Measurements from ENCODE around the gene KLHL7. TPM values are rescaled to one million over a fixed set of nuclear protein-coding genes. Genes with fewer than 3 reads are reported as not detected.
"Not testable (repeated sequence)": the region's sequence is repeated elsewhere in the genome, so short reads cannot be mapped to it uniquely, and the experiment has no call there.

KLHL7 gene
- total RNA-seq, 2 donors from 2014 or later, result 20.4 to 25.4 TPM

- ATAC-seq (replicated peaks in 1 of 2) (no peak), DNase-seq (no peak)
- H3K9me3 Mint-ChIP-seq, result no peaks in the 10 kb centered on the region
- no peak overlapping the region for H3K4me3 Mint-ChIP-seq
- no peaks in the 10 kb centered on the region for H3K36me3 Mint-ChIP-seq (ENCODE audit: insufficient read depth in 2 of 2)
- no peak overlapping the region for H3K27ac Mint-ChIP-seq
- peaks cover 35% of the 10 kb centered on the region for H3K27me3 Mint-ChIP-seq (ENCODE audit: low read depth)
- no peaks in the 10 kb centered on the region for H3K4me1 Mint-ChIP-seq (ENCODE audit: low read depth)
Measured at GRCh38 chr7:23214938-23215337, 109.4 kb downstream of the KLHL7 start.

- H3K36me3 Mint-ChIP-seq (ENCODE audit: insufficient read depth in 2 of 2), result no peaks in the 10 kb centered on the region
- peaks cover 40% of the 10 kb centered on the region for H3K27me3 Mint-ChIP-seq (ENCODE audit: low read depth)
- DNase-seq, result no peak
- H3K27ac Mint-ChIP-seq, result no peak overlapping the region
- no peaks in the 10 kb centered on the region for H3K9me3 Mint-ChIP-seq
- no peak overlapping the region for H3K4me3 Mint-ChIP-seq
- H3K4me1 Mint-ChIP-seq (ENCODE audit: low read depth), result no peaks in the 10 kb centered on the region
- ATAC-seq (replicated peaks in 1 of 2), result no peak
Measured at GRCh38 chr7:23216021-23216420, 110.4 kb downstream of the KLHL7 start.

- no peaks in the 10 kb centered on the region for H3K9me3 Mint-ChIP-seq
- H3K4me3 Mint-ChIP-seq, result no peak overlapping the region
- H3K36me3 Mint-ChIP-seq (ENCODE audit: insufficient read depth in 2 of 2), result no peaks in the 10 kb centered on the region
- no peak overlapping the region for H3K27ac Mint-ChIP-seq
- DNase-seq (no peak), ATAC-seq (replicated peaks in 1 of 2) (no peak)
- no peaks in the 10 kb centered on the region for H3K4me1 Mint-ChIP-seq (ENCODE audit: low read depth)
- peaks cover 49% of the 10 kb centered on the region for H3K27me3 Mint-ChIP-seq (ENCODE audit: low read depth)
Measured at GRCh38 chr7:23218196-23218595, 112.6 kb downstream of the KLHL7 start.

- Mint-ChIP-seq H3K9me3 (no peaks in the 10 kb centered on the region), H3K36me3 (ENCODE audit: insufficient read depth in 2 of 2) (no peaks in the 10 kb centered on the region), H3K27me3 (ENCODE audit: low read depth) (peaks cover 34% of the 10 kb centered on the region), H3K4me1 (ENCODE audit: low read depth) (no peaks in the 10 kb centered on the region), H3K27ac (no peak overlapping the region), H3K4me3 (no peak overlapping the region)
- ATAC-seq (replicated peaks in 1 of 2) (no peak), DNase-seq (no peak)
Measured at GRCh38 chr7:23220690-23221305, 115.2 kb downstream of the KLHL7 start.

- Mint-ChIP-seq H3K27ac (no peak overlapping the region), H3K27me3 (ENCODE audit: low read depth) (peaks cover 30% of the 10 kb centered on the region), H3K9me3 (no peaks in the 10 kb centered on the region), H3K36me3 (ENCODE audit: insufficient read depth in 2 of 2) (no peaks in the 10 kb centered on the region), H3K4me3 (no peak overlapping the region), H3K4me1 (ENCODE audit: low read depth) (no peaks in the 10 kb centered on the region)
- ATAC-seq (replicated peaks in 1 of 2) (no peak), DNase-seq (no peak)
Measured at GRCh38 chr7:23222439-23223030, 117.0 kb downstream of the KLHL7 start.

GRCh38 chr7:23224364-23224763, 118.8 kb downstream of the KLHL7 start:
- not testable (repeated sequence) for ATAC-seq (replicated peaks in 1 of 2); H3K4me3 Mint-ChIP-seq; DNase-seq; H3K36me3 Mint-ChIP-seq (ENCODE audit: insufficient read depth in 2 of 2); H3K4me1 Mint-ChIP-seq (ENCODE audit: low read depth); H3K27ac Mint-ChIP-seq; H3K9me3 Mint-ChIP-seq
- H3K27me3 Mint-ChIP-seq (ENCODE audit: low read depth), result peaks cover 20% of the 10 kb centered on the region

- H3K4me3 Mint-ChIP-seq, result no peak overlapping the region
- H3K27me3 Mint-ChIP-seq (ENCODE audit: low read depth), result peaks cover 7% of the 10 kb centered on the region
- no peak for DNase-seq
- peaks cover 0 to 4% of the 10 kb centered on the region in 2 donors for H3K9me3 Mint-ChIP-seq
- no peak for ATAC-seq (replicated peaks in 1 of 2)
- H3K4me1 Mint-ChIP-seq (ENCODE audit: low read depth), result no peaks in the 10 kb centered on the region
- H3K36me3 Mint-ChIP-seq (ENCODE audit: insufficient read depth in 2 of 2), result no peaks in the 10 kb centered on the region
- no peak overlapping the region for H3K27ac Mint-ChIP-seq
Measured at GRCh38 chr7:23226844-23227450, 121.4 kb downstream of the KLHL7 start.

Other genes with a start within 250 kb of the KLHL7 start
- gene HYCC1, start 91.7 kb upstream of the KLHL7 start, total RNA-seq, result 10 to 100 TPM; 25.3 to 26.0 TPM
- gene NUP42, start 76.3 kb downstream of the KLHL7 start, total RNA-seq, result 10 to 100 TPM; 38.4 to 41.5 TPM
- 1 to 10 TPM in 1 of 2 donors, under 1 TPM in 1; 0.88 to 1.1 TPM for gene GPNMB, start 141.0 kb downstream of the KLHL7 start, total RNA-seq
- 10 to 100 TPM; 62.6 to 63.8 TPM for gene MALSU1, start 193.6 kb downstream of the KLHL7 start, total RNA-seq

Data from activated T-cell treated with anti-CD3 and anti-CD28 coated beads, Interleukin-2, amount 50 U/mL, for 72 hours (primary cell).